ENCODE results near the gene CA6. TPM values are rescaled to one million over a fixed set of nuclear protein-coding genes. Genes with fewer than 3 reads are reported as not detected.

Gene CA6
- total RNA-seq, 1 experiment from 2014 or later = not detected

DNA sequence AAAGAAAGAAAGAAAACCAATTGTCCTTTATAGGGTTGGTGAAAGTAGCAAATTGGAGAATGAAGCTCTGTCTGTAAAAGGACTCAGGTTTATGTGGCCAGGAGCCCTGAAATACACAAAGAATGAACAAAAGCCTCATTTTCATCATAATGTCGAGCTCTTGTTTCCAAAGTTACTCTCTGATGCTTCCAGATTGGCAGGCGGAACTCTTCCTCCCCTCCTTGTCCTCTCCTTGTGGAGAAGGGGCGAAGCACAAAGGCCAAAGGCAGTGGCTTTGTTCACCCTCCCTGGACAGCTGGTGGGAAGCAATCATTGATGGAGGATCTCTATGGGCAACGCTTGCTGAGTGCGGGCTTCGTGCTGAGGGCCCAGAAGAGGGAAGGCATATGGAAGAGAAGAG lies 5.6 kb downstream of the CA6 start:
- WGBS (ENCODE audit: extremely low coverage, insufficient read length, low lambda C conversion rate) = no CpG with 5 or more reads among the region's 6 CpGs
- Histone ChIP-seq H3K4me2 (ENCODE audit: insufficient read depth, insufficient read length, low read length) (no peak overlapping the region), H3K9me3 (ENCODE audit: control insufficient read depth, low read depth, low read length) (no peaks in the 10 kb centered on the region), H3K9ac (ENCODE audit: extremely low read depth, insufficient read length, low read length) (no peak overlapping the region), H3K56ac (ENCODE audit: insufficient read length, low read depth, low read length) (no peak overlapping the region), H3K23ac (ENCODE audit: insufficient read length, low read depth, low read length) (no peak overlapping the region), H3K14ac (ENCODE audit: insufficient read depth, low read length) (no peak overlapping the region), H3K27me3 (ENCODE audit: insufficient read depth, low read length) (no peaks in the 10 kb centered on the region), H2BK120ac (ENCODE audit: low read depth, low read length, poor library complexity, severe bottlenecking) (no peak overlapping the region), H4K91ac (ENCODE audit: insufficient read length, low read depth, low read length) (no peak overlapping the region), H2BK5ac (ENCODE audit: insufficient read length, low read length) (no peak overlapping the region), H4K5ac (ENCODE audit: insufficient read length, low read depth, low read length) (no peak overlapping the region), H3K4me1 (ENCODE audit: insufficient read depth, low read length) (peaks cover 2% of the 10 kb centered on the region; the same call in 1 of the 2 replicates), H3K79me2 (ENCODE audit: insufficient read depth, low read length) (no peaks in the 10 kb centered on the region), H3K79me1 (ENCODE audit: insufficient read depth, low read depth, low read length, poor library complexity, severe bottlenecking) (no peaks in the 10 kb centered on the region), H2BK20ac (ENCODE audit: low read depth, low read length, poor library complexity, severe bottlenecking) (no peak overlapping the region), H3T11ph (ENCODE audit: low read length) (no peak overlapping the region), H3K18ac (ENCODE audit: insufficient read length, low read depth, low read length) (no peak overlapping the region), H2AK5ac (ENCODE audit: insufficient read length, low read length) (no peak overlapping the region), H2AFZ (ENCODE audit: low read length) (no peak overlapping the region), H2BK15ac (ENCODE audit: low read depth, low read length) (no peak overlapping the region), H2BK12ac (ENCODE audit: insufficient read length, low read depth, low read length) (no peak overlapping the region), H3K23me2 (ENCODE audit: insufficient read length, low read depth, low read length, poor library complexity, severe bottlenecking) (no peaks in the 10 kb centered on the region), H4K20me1 (ENCODE audit: control insufficient read depth, insufficient read depth, insufficient read length) (no peaks in the 10 kb centered on the region), H3K4ac (ENCODE audit: low read depth, low read length) (no peak overlapping the region), H3K27ac (ENCODE audit: insufficient read length, low read depth, low read length) (no peak overlapping the region), H4K8ac (replicated peaks; ENCODE audit: insufficient read length, low read depth, low read length) (no peak overlapping the region)
- Mint-ChIP-seq H3K36me3 (ENCODE audit: insufficient read depth in 1 of 3, low read depth in 3 of 3) (0 out of 7 replicates have a peak, but pooled peaks cover 0 to 2% (median 0%) of the 10 kb centered on the region in 3 experiments), H3K27me3 (ENCODE audit: low read depth) (peaks cover 3% of the 10 kb centered on the region), H3K9me3 (no peaks in the 10 kb centered on the region), H3K27ac (peak overlapping the region in 2 of 3 experiments; percentile 75 to 86; a peak in 3 of 7 replicates), H3K4me1 (peaks cover 8 to 10% of the 10 kb centered on the region in 2 experiments), H3K4me3 (no peak overlapping the region; a peak in 1 of 5 replicates)
- no peak for TF ChIP-seq CTCF (conservative IDR thresholded peaks at IDR 0.05)
- DNase-seq = no peak

Data from H9 (cell line).